Iris pigment epithelial cell (primary cell): ENCODE results near the gene RUNX1.
A peak's percentile ranks its signal among the peaks of the same experiment; 100 is the strongest.

Source experiments
- DNase-seq: peaks from one replicate; pipeline ENCODE4 v3.0.0-alpha.2; 2011; ENCODE audit warnings: low read depth

The RUNX1 gene

GRCh38 chr21:34897828-34898227 is 151.3 kb downstream of the RUNX1 start:
- DNase-seq, result no peak

GRCh38 chr21:34894401-34894800 is 154.7 kb downstream of the RUNX1 start:
- DNase-seq, result no peak

GRCh38 chr21:34892209-34892608 is 156.9 kb downstream of the RUNX1 start:
- DNase-seq, result peak; percentile 54

GRCh38 chr21:34891613-34891943 is 157.5 kb downstream of the RUNX1 start:
- no peak for DNase-seq

GRCh38 chr21:34890724-34891612 is 158.1 kb downstream of the RUNX1 start:
- DNase-seq, result peak; percentile 68

GRCh38 chr21:34890470-34890723 is 158.7 kb downstream of the RUNX1 start:
- DNase-seq, result no peak

GRCh38 chr21:34889676-34890469 is 159.2 kb downstream of the RUNX1 start:
- peak; percentile 80 for DNase-seq

GRCh38 chr21:34889320-34889675 is 159.8 kb downstream of the RUNX1 start:
- peak; percentile 84 for DNase-seq

- DNase-seq, result peak; percentile 96
These were observed 160.4 kb downstream of the RUNX1 start for GRCh38 chr21:34888569-34889319.

- peak; percentile 98 for DNase-seq
These were observed 161.2 kb downstream of the RUNX1 start for GRCh38 chr21:34887725-34888568.

- no peak for DNase-seq
These were observed 162.0 kb downstream of the RUNX1 start for GRCh38 chr21:34887105-34887442.

GRCh38 chr21:34886240-34887104 is 162.6 kb downstream of the RUNX1 start:
- DNase-seq, result no peak

- DNase-seq, result no peak
These were observed 163.4 kb downstream of the RUNX1 start for GRCh38 chr21:34885626-34886239.

- no peak for DNase-seq
These were observed 164.0 kb downstream of the RUNX1 start for GRCh38 chr21:34885125-34885524.

GRCh38 chr21:34884346-34884929 is 164.7 kb downstream of the RUNX1 start:
- no peak for DNase-seq

GRCh38 chr21:34883491-34884271 is 165.4 kb downstream of the RUNX1 start:
- DNase-seq, result no peak

GRCh38 chr21:34882719-34883131 is 166.4 kb downstream of the RUNX1 start:
- no peak for DNase-seq

- DNase-seq, result peak; percentile 90
These were observed 167.2 kb downstream of the RUNX1 start for GRCh38 chr21:34881839-34882371.

GRCh38 chr21:34881421-34881820 is 167.7 kb downstream of the RUNX1 start:
- DNase-seq, result peak; percentile 89
